Measurements from ENCODE around the gene TNKS2. TPM values are rescaled to one million over a fixed set of nuclear protein-coding genes. Genes with fewer than 3 reads are reported as not detected.

The TNKS2 gene
- total RNA-seq, 4 donors from 2014 or later: 26.2 to 40.3 (median 29.5) TPM

DNA sequence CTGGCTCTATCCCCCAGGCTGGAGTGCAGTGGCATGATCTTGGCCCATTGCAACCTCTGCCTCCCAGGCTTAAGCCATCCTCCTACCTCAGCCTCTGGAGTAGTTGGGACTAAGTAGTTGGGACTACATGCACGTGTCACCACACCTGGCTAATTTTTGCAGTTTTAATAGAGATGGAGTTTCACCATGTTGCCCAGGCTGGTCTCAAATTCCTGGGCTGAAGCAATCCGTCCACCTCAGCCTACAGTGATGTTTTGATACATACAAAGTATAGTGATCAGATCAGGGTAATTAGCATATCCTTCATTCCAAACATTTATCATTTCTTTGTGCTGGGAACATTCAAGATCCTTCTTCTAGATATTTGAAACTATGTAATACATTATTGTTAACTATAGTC is 22.5 kb upstream of the TNKS2 start:
- no peaks in the 10 kb centered on the region for H3K4me1 ChIP-seq
- in situ Hi-C loops (cut with MboI; ENCODE audit: low sequenced_read_pairs in 4 of 4): no loop called here
- no peaks in the 10 kb centered on the region for H3K27me3 ChIP-seq
- no peak overlapping the region for H3K4me3 ChIP-seq
- no peak for DNase-seq
- H3K9me3 ChIP-seq: no peaks in the 10 kb centered on the region
- no peaks in the 10 kb centered on the region for H3K36me3 ChIP-seq
- TF ChIP-seq POLR2A (IDR thresholded peaks at IDR 0.05): no peak
- TF ChIP-seq, protein P1, sequence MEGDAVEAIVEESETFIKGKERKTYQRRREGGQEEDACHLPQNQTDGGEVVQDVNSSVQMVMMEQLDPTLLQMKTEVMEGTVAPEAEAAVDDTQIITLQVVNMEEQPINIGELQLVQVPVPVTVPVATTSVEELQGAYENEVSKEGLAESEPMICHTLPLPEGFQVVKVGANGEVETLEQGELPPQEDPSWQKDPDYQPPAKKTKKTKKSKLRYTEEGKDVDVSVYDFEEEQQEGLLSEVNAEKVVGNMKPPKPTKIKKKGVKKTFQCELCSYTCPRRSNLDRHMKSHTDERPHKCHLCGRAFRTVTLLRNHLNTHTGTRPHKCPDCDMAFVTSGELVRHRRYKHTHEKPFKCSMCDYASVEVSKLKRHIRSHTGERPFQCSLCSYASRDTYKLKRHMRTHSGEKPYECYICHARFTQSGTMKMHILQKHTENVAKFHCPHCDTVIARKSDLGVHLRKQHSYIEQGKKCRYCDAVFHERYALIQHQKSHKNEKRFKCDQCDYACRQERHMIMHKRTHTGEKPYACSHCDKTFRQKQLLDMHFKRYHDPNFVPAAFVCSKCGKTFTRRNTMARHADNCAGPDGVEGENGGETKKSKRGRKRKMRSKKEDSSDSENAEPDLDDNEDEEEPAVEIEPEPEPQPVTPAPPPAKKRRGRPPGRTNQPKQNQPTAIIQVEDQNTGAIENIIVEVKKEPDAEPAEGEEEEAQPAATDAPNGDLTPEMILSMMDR (IDR thresholded peaks at IDR 0.05 in 4 of 5, conservative IDR thresholded peaks at IDR 0.05 in 1 of 5): no peak
- intact Hi-C loops (cut with DNase I; ENCODE audit: low total_unique reads): no loop called here
- H3K27ac ChIP-seq: no peak overlapping the region
- no peak for ATAC-seq

DNA sequence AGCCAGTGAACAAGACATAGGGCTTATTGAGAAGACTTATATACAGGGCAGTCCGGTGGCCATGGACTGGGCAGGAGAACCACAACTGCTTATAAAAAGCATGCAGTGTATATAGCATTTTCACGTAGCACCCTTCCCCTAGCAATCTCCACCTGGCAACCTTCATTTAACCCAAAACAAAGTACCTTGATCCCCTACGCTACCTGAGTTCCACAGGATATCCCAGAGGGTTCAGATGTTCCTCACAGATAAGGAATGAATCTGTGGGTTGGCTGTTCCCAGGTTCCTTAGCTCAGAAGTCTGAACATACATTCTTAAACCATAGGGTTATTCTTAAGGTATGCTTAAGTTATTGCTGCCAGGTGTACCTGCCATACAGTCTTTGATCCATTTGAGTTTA is 22.0 kb upstream of the TNKS2 start:
- H3K27ac ChIP-seq: no peak overlapping the region
- TF ChIP-seq, protein P1 (IDR thresholded peaks at IDR 0.05 in 4 of 5, conservative IDR thresholded peaks at IDR 0.05 in 1 of 5): no peak
- TF ChIP-seq POLR2A (IDR thresholded peaks at IDR 0.05): no peak
- no peak overlapping the region for H3K4me3 ChIP-seq
- no peaks in the 10 kb centered on the region for H3K36me3 ChIP-seq
- DNase-seq (no peak), ATAC-seq (no peak)
- H3K9me3 ChIP-seq: no peaks in the 10 kb centered on the region
- intact Hi-C loops (cut with DNase I; ENCODE audit: low total_unique reads) (no loop called here), in situ Hi-C loops (cut with MboI; ENCODE audit: low sequenced_read_pairs in 4 of 4) (no loop called here)
- H3K27me3 ChIP-seq: no peaks in the 10 kb centered on the region
- H3K4me1 ChIP-seq: no peaks in the 10 kb centered on the region

DNA sequence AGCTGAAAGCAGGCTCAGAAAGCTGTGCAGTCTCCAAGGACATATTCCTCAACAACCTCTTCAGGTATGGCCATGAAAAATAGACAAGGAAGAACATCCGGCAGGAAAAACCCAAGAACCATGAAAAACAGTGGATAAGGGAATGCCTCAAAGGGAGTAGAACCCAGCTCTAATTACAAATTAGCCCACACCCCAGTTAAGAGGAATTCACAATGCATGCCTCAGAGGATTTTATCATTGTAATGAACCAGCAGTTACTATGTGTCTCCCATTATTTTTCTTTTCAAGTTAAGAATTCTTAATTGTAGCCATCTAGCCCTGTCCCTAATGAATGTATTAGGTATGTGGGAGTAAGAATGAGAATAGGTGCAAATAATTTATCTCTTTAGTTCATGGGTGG is 19.7 kb upstream of the TNKS2 start:
- in situ Hi-C loops (cut with MboI; ENCODE audit: low sequenced_read_pairs in 4 of 4): no loop called here
- DNase-seq: no peak
- no peaks in the 10 kb centered on the region for H3K4me1 ChIP-seq
- no peaks in the 10 kb centered on the region for H3K27me3 ChIP-seq
- H3K9me3 ChIP-seq: no peaks in the 10 kb centered on the region
- TF ChIP-seq, protein P1 (IDR thresholded peaks at IDR 0.05 in 4 of 5, conservative IDR thresholded peaks at IDR 0.05 in 1 of 5): no peak
- no peak for TF ChIP-seq POLR2A (IDR thresholded peaks at IDR 0.05)
- no peak overlapping the region for H3K4me3 ChIP-seq
- H3K36me3 ChIP-seq: no peaks in the 10 kb centered on the region
- intact Hi-C loops (cut with DNase I; ENCODE audit: low total_unique reads): no loop called here
- no peak for ATAC-seq
- H3K27ac ChIP-seq: no peak overlapping the region

DNA sequence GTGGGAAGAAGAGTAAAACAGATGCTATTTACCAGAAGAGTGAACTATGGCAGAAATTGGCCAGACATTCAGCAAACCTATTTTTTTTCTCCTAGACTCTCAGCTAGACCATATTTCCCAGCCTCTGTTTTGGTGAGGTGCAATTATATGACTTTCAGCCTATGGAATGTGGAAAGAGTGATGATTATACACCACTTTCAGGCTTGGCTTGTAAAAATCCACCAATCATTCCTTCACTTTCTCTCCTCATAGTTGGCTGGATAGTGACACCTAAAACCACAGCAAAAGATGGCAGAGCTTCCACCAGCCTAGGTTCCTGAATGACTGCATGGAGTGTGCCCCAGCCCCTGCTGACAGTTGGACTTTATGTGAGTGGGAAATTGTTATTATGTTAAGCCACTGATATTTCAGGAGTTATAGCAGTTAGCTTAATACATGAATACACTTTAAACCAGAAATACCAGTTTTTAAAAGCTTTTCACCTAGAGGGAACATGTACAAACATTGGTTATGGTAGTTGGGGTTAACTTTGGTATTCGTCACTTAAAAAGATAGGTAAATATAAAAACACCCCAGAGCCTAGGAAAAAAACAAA is 19.1 kb upstream of the TNKS2 start:
- no peaks in the 10 kb centered on the region for H3K27me3 ChIP-seq
- ATAC-seq (no peak), DNase-seq (no peak)
- no peak overlapping the region for H3K4me3 ChIP-seq
- TF ChIP-seq, protein P1 (IDR thresholded peaks at IDR 0.05 in 4 of 5, conservative IDR thresholded peaks at IDR 0.05 in 1 of 5): no peak
- no peak for TF ChIP-seq POLR2A (IDR thresholded peaks at IDR 0.05)
- in situ Hi-C loops (cut with MboI; ENCODE audit: low sequenced_read_pairs in 4 of 4) (no loop called here), intact Hi-C loops (cut with DNase I; ENCODE audit: low total_unique reads) (no loop called here)
- H3K9me3 ChIP-seq: no peaks in the 10 kb centered on the region
- no peak overlapping the region for H3K27ac ChIP-seq
- no peaks in the 10 kb centered on the region for H3K4me1 ChIP-seq
- no peaks in the 10 kb centered on the region for H3K36me3 ChIP-seq

DNA sequence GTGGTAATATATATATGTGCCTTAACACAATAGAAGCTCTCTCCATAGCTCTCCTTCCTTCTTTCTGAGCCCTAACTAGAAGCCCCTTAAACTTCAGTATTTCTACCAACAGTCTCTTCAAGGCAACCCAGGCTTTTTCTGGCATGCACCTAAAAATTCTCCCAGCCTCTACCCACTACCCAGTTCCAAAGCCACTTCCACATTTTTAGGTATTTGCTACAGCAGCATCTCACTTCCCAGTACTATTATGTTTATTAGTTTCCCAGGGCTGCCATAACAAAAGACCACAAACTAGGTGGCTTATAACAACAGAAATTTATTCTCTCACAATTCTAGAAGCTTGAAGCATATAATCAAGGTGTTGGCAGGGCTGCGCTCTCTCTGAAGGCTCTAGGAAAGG is 15.7 kb upstream of the TNKS2 start:
- Histone ChIP-seq H3K36me3 (no peaks in the 10 kb centered on the region), H3K27ac (no peak overlapping the region), H3K27me3 (no peaks in the 10 kb centered on the region), H3K9me3 (no peaks in the 10 kb centered on the region), H3K4me1 (peaks cover 0 to 8% of the 10 kb centered on the region in 2 donors), H3K4me3 (no peak overlapping the region)
- ATAC-seq: no peak
- intact Hi-C loops (cut with DNase I; ENCODE audit: low total_unique reads): no loop called here
- TF ChIP-seq POLR2A (IDR thresholded peaks at IDR 0.05): no peak
- TF ChIP-seq, protein P1 (IDR thresholded peaks at IDR 0.05 in 4 of 5, conservative IDR thresholded peaks at IDR 0.05 in 1 of 5): no peak
- in situ Hi-C loops (cut with MboI; ENCODE audit: low sequenced_read_pairs in 4 of 4): no loop called here
- no peak for DNase-seq

Measured in gastrocnemius medialis (tissue), 4 donors.